Activated CD4-positive, alpha-beta T cell treated with anti-CD3 and anti-CD28 coated beads, Interleukin-2, Interleukin-6, amounts not matched to agents 100 ng/mL and 50 ng/mL, durations not matched to agents 16 hours and 8 hours (primary cell): ENCODE measurements around the gene ITGBL1.

Experiments used
- DNase-seq: peaks from one replicate; pipeline ENCODE4 v3.0.0-alpha.2; 2020

ITGBL1 gene

DNA sequence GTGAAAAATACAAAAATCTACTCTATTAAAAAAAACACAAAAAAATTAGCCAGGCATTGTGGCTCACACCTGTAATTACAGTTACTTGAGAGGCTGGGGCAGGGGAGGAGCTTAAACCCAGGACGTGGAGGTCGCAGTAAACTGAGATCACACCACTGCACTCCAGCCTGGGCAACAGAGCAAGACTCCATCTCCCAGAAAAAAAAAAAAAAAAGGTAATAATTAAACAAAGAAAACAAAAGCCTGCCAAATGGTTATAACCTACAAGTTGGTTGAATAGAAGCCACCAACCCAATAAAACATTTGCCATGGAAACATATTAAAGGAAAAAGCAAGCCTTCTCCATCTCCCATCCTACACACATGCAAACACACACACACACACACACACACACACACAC lies 255.2 kb downstream of the ITGBL1 start:
- DNase-seq, result no peak

DNA sequence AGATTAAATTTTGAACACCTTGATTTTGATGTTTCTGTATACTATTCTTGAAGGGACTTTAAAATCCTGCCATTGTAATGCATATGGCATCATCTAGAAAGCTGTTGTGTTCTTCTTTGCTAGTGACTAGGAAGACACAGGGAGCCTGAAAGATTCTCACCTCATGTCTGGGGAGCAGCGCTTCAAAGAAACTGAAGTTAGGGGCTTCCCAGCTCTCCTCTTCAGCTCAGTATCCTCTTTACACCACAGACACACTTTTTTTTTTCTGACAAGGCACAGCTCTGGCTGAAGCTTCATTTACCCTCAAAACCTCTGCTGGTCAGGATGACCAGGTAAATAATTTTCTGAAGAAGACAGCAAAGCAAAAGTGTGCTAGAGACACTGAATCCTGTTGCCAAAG lies 255.6 kb downstream of the ITGBL1 start:
- DNase-seq, result no peak

- DNase-seq, result no peak
These were observed 257.5 kb downstream of the ITGBL1 start for GRCh38 chr13:101709952-101710351.

GRCh38 chr13:101711307-101712025 lies 259.0 kb downstream of the ITGBL1 start:
- no peak for DNase-seq

DNA sequence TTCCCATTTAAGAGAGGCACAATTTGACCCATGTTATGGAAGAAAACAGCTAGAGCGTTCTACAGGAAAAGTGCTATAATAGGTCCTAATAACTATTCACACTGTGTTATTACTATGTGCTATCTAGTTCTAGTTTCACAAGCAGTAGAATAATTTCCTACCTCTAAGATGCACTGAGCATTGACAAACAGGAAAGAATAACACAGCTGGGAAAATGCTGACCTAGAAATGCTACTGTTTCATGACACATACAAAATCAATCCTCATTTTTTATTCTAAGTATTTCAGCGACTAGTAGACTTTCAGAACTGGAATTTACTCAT lies 259.5 kb downstream of the ITGBL1 start:
- DNase-seq, result no peak

DNA sequence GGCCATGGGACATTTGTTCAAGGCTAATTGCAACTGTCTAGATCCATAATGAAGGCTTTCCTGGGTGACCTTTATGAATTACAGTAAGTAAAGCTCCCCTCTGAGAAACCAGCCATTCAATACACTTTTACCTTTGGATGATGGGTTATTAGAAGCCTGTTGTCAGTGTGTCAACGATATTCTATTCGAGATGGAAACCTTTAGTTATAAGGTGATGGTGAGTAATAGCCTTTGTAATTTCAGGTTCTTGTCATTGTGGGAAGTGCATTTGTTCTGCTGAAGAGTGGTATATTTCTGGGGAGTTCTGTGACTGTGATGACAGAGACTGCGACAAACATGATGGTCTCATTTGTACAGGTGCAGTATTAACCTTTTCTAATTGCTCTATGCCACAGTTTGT lies 261.7 kb downstream of the ITGBL1 start:
- no peak for DNase-seq

DNA sequence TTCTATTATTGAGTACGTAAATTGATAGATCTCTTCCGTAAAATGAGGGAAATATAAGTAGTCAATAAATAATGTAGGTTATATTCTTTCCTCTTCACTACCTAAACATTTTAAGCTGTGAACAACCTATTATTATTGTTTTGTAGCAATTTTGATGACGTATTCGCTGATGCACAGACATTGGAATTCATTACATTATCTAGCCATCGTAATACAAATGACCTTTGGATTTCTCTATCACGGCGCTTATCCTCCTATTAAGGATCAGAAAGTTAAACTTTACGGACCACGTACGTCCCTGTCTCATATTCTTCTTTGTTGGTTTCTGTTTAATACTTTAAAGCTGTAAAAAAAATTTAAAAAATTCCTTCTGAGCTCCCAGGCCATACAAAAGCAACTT lies 264.9 kb downstream of the ITGBL1 start:
- DNase-seq, result no peak

GRCh38 chr13:101718496-101718895 lies 266.0 kb downstream of the ITGBL1 start:
- no peak for DNase-seq

GRCh38 chr13:101726681-101727080 lies 274.2 kb downstream of the ITGBL1 start:
- no peak for DNase-seq

- DNase-seq, result no peak
These were observed 274.6 kb downstream of the ITGBL1 start for GRCh38 chr13:101727118-101727517.

DNA sequence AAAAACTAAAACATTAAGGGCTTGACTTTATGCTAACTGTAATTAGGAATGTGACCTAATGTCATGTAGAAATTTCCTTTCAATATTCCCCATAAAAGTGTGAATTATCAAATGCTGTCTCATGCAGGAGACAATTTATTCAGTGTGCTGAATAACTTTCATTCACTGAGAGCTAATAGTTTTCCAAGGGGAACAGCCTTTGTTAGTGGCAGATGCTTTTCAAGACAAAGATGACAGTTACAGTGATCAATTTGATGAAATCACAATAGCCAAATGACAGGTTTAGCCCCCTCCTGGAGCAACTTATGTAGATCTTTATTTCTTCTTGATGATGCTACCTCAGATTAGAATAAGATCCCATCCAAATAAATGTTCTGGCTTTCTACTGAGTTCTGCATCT lies 275.5 kb downstream of the ITGBL1 start:
- no peak for DNase-seq

- DNase-seq, result no peak
These were observed 276.1 kb downstream of the ITGBL1 start for GRCh38 chr13:101728615-101729014.

DNA sequence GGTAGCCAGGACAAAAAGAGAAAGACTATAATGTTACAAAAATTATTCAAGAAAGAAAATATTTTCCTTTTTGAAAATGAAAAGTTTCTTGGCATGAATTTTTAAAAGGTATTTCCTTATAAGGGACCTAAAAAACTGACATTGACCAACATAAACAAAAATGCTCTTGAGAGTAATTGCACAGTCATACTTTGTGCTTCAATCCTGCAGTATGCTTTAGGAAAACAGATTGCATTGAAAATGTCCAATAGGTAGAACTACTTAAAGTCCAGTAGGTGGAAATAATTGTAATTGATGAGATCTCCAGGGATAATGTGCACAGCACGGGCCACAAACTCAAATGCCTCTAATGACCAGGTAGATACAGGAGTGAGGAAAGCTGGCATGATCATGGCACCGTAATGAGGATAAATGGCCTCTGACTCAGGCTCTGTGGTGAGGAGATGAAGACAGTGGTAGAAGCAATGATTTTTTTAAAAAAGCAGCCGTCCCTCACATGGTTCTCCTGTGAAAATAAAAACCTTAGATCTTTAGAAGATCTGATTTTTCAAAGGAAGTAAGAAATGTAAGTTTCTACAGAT lies 278.0 kb downstream of the ITGBL1 start:
- DNase-seq, result no peak

- no peak for DNase-seq
These were observed 284.1 kb downstream of the ITGBL1 start for GRCh38 chr13:101736566-101736965.

DNA sequence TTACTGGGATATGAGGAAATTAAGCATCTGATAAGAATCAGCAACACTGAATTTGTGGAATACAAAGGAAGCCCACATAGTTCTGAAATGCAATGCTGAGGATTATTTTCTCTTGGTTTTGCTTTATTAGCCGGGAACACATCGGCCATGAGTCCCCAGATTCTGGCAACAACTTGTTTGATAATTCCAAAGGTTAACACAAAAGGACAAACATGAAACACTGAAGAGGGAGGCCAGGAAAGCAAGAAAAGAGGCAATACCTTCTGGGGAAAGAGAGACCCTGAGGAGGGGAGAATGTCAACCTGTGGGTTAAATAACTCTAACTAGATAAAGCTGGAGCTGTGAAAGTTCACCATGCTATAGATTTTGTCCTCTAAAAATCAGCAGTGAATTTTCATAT lies 285.9 kb downstream of the ITGBL1 start:
- DNase-seq, result no peak

- peak; percentile 23 for DNase-seq
These were observed 287.1 kb downstream of the ITGBL1 start for GRCh38 chr13:101739382-101740178.

DNA sequence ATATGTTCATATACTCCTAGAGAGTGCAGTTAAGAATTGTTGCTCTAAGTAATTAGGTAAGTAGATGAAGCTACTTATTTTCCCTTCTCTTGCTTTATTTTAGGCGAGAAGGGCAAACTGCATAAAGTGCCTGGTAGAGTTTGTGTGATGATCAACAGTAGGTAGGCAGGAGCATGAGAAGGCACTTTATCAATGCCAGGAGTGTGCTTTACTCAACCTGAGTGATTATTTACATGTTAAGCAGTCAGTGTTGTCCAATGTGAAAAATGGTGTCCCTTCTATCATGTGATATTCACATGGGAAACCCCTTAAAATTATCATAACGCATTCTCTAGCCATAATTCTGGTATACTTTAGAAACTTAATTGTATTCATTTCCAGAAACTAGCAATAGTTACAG lies 294.0 kb downstream of the ITGBL1 start:
- DNase-seq, result no peak

DNA sequence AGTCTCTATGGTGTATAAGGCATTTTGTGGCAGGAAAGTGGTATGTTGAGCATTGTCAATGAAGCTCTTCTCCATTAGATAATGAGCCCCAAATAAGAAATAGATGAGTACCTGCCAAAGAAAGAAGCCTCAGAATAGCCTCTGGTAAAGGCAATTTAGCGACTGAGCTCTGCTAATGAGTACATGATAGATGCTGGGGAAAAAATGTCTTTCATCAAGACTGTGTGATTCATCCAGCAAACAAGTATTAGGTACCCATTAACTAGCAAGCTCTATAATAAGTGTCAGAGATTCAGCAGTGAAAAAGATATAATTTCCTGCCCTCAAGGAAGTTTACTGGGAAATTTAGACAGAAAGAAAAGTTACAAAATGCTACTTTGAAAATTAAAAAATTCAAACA lies 294.6 kb downstream of the ITGBL1 start:
- DNase-seq, result no peak

- DNase-seq, result no peak
These were observed 297.1 kb downstream of the ITGBL1 start for GRCh38 chr13:101749584-101749983.

DNA sequence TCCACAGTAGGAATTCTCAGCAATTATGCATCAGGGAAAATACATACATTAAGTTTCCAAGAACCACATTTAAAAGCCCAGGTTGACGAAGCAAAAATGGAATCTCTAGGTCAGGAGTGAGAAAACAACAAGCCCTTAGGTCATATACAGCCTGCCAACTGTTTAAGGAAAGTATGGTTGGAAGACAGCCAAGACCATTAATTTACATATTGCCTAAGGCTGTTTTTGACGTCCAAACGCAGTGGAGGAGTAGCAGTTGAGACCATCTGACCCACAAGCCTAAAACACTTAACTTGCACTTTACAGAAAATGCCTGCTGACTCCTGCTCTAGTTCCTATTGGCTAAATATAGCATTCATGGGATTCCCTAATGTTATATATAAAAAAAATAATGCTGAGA lies 299.0 kb downstream of the ITGBL1 start:
- DNase-seq, result no peak

DNA sequence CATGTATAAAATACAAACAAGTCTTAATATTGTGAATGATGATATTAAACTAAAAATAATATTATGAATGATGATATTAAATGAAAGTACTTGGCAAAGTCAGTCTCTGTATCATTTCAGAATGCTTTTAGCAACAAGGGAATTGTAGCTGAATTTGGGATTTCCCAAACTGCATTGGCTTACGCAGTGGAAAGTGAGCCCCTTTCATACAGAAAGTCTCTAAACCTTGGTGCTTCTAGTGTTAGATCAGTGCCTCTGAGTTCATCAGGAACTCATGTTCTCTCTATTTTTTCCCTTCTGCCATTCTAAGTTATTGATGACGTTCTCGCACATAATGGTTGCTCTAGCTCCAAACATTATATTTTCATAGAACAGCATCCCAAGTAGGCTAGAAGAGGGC lies 300.0 kb downstream of the ITGBL1 start:
- no peak for DNase-seq

DNA sequence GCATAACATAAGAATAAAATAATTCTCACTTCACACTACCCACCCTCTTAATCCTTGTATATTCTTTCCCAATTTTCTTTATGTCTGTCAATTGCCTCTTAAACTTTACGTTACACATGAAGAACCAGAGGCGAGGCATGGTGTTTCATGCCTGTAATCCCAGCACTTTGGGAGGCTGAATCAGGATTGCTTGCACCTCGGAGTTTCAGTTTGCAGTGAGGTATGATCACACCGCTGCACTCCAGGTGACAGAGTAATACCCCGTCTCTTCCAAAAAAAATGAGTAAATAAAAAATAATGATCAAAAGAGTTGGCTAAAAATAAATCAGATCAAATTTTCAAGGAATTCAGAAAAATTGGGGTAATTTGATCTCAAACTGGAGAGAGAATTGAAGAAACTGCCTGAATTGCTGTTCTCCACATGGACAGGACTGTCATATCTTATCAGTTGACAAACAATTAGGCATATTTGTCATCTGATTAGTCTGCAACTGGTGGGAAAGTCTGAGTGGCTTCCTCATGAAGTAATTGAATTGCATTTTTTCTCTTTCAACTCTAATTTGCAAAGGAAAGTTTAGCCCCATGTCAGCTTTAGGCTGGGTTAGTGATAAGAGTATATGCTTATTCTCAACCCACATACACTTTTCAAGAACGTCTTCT lies 302.9 kb downstream of the ITGBL1 start:
- no peak for DNase-seq

DNA sequence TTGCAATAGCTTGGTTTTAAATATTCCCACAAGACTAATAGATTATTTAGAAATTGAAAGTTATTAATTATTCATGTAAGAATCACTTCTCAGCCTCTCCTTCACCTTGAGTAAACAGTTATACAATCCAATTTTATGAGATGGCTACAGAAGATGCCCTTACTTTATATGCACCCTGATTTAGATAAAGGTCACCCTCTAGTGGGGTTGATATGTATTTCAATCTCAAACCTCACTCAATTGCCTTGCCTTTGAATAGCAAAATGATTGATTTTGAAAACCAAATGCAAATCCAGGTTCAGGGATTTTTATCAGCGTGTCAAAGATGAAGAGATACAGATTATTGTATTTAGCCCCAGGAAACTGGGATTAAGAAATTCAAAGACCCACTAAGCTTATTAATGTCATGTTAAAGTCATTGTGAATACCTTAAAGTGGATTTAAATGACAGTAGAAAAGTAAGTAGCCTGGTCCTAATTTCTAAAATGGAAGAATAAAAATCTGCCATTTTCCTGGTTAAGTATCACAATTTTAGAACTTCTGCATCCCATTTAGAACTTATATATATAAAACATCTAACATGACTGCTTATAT lies 305.1 kb downstream of the ITGBL1 start:
- DNase-seq, result peak; percentile 35
